ENCODE data around the gene OGFOD3. TPM values are rescaled to one million over a fixed set of nuclear protein-coding genes. Genes with fewer than 3 reads are reported as not detected.
"Not testable (repeated sequence)": the region's sequence is repeated elsewhere in the genome, so short reads cannot be mapped to it uniquely, and the experiment has no call there.

Gene OGFOD3, protein sequence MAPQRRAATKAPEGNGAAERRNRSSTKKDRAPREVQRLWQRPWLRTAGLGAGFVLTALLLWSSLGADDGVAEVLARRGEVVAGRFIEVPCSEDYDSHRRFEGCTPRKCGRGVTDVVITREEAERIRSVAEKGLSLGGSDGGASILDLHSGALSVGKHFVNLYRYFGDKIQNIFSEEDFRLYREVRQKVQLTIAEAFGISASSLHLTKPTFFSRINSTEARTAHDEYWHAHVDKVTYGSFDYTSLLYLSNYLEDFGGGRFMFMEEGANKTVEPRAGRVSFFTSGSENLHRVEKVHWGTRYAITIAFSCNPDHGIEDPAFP
- 10.0 TPM for total RNA-seq
- polyA plus RNA-seq, result 31.5 TPM

DNA sequence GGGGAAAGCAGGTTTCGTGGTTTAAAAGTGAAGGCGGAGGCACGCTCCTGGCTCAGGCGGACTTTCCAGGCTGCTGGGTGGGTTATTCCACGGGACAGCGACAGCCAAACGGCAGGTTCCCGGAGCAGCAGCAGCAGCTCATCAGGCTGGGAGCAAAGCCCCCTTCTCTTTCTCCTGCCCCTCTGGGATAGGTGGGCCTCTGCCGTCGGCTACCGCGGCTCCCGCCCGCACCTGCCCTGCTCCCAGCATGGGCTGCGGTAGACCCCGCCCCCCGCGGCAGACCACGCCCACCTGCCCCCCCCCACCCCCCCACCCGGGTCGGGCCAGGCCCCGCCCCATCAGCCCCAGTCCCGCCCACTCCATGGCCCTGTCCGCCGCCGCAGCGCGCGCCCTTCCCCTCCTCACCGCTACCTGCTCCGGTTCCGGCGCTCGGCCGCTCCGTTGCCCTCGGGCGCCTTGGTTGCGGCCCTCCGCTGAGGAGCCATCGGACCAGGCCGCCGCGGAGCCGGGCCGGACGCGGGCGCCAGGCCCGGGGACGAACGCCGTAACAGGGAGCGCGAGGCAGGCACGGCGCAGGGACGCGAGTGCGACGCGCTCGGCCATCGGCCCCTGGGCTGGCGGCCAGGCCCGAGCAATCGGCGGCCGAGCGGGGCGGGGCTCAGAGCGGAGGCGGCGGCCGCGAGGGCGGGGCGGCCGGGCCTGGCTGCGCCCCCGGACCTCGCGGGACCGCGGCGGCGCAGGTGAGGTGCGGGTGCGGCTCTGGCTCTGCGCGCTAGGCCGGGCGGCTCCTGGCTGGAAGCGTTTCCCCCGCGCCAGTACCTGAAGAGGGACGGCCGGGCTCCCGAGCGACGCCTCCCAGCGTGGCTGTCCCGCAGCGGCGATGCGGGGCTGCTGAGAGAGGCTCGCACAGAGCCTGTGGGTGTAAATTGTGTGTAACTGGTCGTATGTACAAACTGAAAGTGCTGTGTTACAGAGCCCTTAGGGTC, at the start of gene OGFOD3, which contains the start of gene HEXD:
TSS of gene OGFOD3 (minus strand) at position 586 of the 986 bp plus-strand sequence. CDS start at position 485, 101 bp downstream.
TSS of gene HEXD (plus strand) at position 347 of the 986 bp plus-strand sequence. CDS start 1,453 bp downstream, outside the sequence.
- no peaks in the 10 kb centered on the region for H3K4me1 ChIP-seq (ENCODE audit: insufficient read depth)
- WGBS, result under 1% methylated on average over 107 of the region's 108 CpGs
- no peak for DNase-seq (ENCODE audit: extremely low spot score)
- H3K27ac ChIP-seq (ENCODE audit: low read depth), result peak within 1 kb of the TSS; percentile 97
- no peaks in the 10 kb centered on the region for H3K36me3 ChIP-seq (ENCODE audit: insufficient read depth)
- H3K4me3 ChIP-seq (ENCODE audit: low read depth, low read length), result peak within 1 kb of the TSS; percentile 76

- H3K4me3 ChIP-seq (ENCODE audit: low read depth, low read length), result no peak overlapping the region
- WGBS, result 89% methylated on average over 7 of the region's 7 CpGs
- H3K4me1 ChIP-seq (ENCODE audit: insufficient read depth), result no peaks in the 10 kb centered on the region
- H3K36me3 ChIP-seq (ENCODE audit: insufficient read depth), result peaks cover 5% of the 10 kb centered on the region
- DNase-seq (ENCODE audit: extremely low spot score), result no peak
- H3K27ac ChIP-seq (ENCODE audit: low read depth), result no peak overlapping the region
Observed at GRCh38 chr17:82465023-82465603, 46.7 kb upstream of the OGFOD3 start.

DNA sequence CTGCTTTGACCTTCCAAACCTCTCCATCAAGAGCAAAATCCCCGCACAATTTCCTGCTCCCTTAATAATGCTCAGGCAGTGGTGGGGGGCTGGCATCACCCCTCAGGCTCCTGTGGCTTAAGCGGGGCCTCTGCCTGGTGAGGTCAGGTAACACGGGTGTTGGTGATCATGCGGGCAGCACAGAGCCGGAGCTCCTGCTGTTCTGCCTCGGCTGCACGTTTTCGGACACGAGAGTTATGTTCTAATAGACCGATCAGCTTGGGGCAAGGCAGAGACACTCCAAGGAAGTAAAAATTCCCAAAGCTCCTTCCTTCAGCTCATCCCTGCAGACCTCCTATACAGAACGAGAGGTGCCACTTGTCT, 46.2 kb upstream of the OGFOD3 start:
- WGBS, result 91% methylated on average over 11 of the region's 11 CpGs
- Histone ChIP-seq H3K4me1 (ENCODE audit: insufficient read depth) (no peaks in the 10 kb centered on the region), H3K4me3 (ENCODE audit: low read depth, low read length) (no peak overlapping the region), H3K27ac (ENCODE audit: low read depth) (no peak overlapping the region), H3K36me3 (ENCODE audit: insufficient read depth) (peaks cover 2% of the 10 kb centered on the region)
- no peak for DNase-seq (ENCODE audit: extremely low spot score)

DNA sequence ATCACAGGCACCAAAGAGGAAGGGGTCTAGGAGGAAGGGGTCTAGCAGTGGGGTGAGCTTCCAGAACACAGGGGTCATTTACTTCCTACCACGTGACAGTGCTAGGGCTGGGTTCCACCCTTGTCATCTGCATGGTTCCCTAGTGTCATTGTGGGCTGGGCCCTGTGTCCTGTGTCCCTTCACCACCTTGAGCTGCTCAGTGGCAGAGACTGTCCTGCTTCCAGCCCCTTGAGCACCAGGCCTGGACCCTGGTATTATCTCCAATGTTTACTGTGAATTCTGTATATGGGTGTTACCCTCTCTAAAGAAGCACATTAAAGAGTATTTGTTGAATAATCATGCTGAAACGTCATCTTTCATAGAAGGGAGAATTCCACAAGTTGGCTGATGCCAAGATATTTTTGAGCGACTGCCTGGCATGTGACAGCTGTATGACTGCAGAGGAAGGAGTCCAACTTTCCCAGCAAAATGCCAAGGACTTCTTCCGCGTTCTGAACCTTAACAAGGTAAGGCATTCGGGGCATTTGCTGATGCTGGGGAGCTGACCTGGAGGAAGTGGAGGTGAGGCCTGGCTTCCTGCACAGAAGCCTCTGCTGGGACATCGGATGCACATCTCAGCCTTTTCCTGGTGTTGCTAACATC, 45.7 kb upstream of the OGFOD3 start:
- peaks cover 2% of the 10 kb centered on the region for H3K36me3 ChIP-seq (ENCODE audit: insufficient read depth)
- 75% methylated on average over 7 of the region's 7 CpGs for WGBS
- no peak for DNase-seq (ENCODE audit: extremely low spot score)

GRCh38 chr17:82463391-82463790, 45.0 kb upstream of the OGFOD3 start:
- DNase-seq (ENCODE audit: extremely low spot score), result no peak
- H3K36me3 ChIP-seq (ENCODE audit: insufficient read depth), result no peaks in the 10 kb centered on the region
- H3K27ac ChIP-seq (ENCODE audit: low read depth), result no peak overlapping the region
- H3K4me1 ChIP-seq (ENCODE audit: insufficient read depth), result no peaks in the 10 kb centered on the region
- 77% methylated on average over 6 of the region's 6 CpGs for WGBS
- H3K4me3 ChIP-seq (ENCODE audit: low read depth, low read length), result no peak overlapping the region

More for the DNA sequence above, 45.7 kb upstream of the OGFOD3 start:
- Histone ChIP-seq H3K4me1 (ENCODE audit: insufficient read depth) (no peaks in the 10 kb centered on the region), H3K27ac (ENCODE audit: low read depth) (no peak overlapping the region), H3K4me3 (ENCODE audit: low read depth, low read length) (no peak overlapping the region)

- Histone ChIP-seq H3K27ac (ENCODE audit: low read depth) (no peak overlapping the region), H3K4me1 (ENCODE audit: insufficient read depth) (peaks cover 2% of the 10 kb centered on the region), H3K4me3 (ENCODE audit: low read depth, low read length) (no peak overlapping the region), H3K36me3 (ENCODE audit: insufficient read depth) (no peaks in the 10 kb centered on the region)
- WGBS, result 72% methylated on average over 10 of the region's 10 CpGs
- DNase-seq (ENCODE audit: extremely low spot score), result no peak
Observed at GRCh38 chr17:82461827-82462524, 43.6 kb upstream of the OGFOD3 start.

DNA sequence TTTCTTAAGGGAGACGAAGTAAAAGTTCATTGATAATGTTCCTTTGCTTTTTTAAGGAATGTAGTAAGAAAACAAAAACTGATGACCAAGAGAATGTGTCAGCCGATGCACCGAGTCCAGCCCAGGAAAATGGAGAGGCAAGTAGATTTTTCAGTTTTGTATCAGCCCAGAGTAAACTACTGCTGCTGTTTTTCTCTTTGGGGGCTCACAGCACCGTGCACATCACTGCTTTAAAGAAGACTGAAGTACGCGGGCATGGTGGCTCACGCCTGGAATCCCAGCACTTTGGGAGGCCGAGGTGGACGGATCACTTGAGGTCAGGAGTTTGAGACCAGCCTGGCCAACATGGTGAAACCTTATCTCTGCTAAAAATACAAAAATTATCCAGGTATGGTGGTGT, 41.5 kb upstream of the OGFOD3 start:
- not testable (repeated sequence) for H3K36me3 ChIP-seq (ENCODE audit: insufficient read depth); H3K4me3 ChIP-seq (ENCODE audit: low read depth, low read length); DNase-seq (ENCODE audit: extremely low spot score); H3K4me1 ChIP-seq (ENCODE audit: insufficient read depth); H3K27ac ChIP-seq (ENCODE audit: low read depth)
- 93% methylated on average over 9 of the region's 9 CpGs for WGBS

DNA sequence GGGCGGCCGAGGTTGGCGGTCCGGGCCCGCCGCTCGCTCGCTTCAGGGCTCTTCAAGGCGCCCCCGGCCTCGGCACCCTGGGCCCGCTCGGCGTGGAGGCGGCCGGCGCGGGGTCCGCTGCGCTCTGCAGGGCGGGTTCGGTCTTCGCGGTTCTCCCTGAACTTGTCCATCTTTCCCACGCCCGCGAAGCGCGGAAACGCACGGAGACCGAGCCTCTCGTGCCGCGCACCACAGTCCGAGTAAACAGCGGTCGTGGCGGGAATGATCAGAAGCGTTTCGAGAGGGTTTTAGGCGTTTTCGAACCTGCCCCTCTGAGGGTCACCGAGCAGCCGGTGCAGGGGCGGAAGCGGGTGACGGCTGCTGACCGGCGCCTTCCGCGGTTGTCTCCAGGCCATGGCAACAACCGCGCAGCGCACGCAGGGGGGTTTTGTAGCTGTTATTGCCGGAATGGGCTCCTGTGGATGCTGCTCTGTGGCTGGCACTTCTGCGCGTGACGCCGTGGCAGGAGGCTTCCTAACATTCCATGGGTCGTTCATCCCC, 40.6 kb upstream of the OGFOD3 start:
- no peak for DNase-seq (ENCODE audit: extremely low spot score)
- under 1% methylated on average over 62 of the region's 62 CpGs for WGBS
- H3K27ac ChIP-seq (ENCODE audit: low read depth), result peak overlapping the region; percentile 69
- peaks cover 2% of the 10 kb centered on the region for H3K4me1 ChIP-seq (ENCODE audit: insufficient read depth)
- no peaks in the 10 kb centered on the region for H3K36me3 ChIP-seq (ENCODE audit: insufficient read depth)
- H3K4me3 ChIP-seq (ENCODE audit: low read depth, low read length), result peak overlapping the region; percentile 86

GRCh38 chr17:82458179-82458884, 39.9 kb upstream of the OGFOD3 start, which contains the start of gene NARF:
Gene NARF (plus strand): TSS chr17:82458741. CDS start chr17:82458804, 63 bp downstream.
- peaks cover 2% of the 10 kb centered on the region for H3K4me1 ChIP-seq (ENCODE audit: insufficient read depth)
- DNase-seq (ENCODE audit: extremely low spot score), result peak; percentile 97
- no peaks in the 10 kb centered on the region for H3K36me3 ChIP-seq (ENCODE audit: insufficient read depth)
- H3K4me3 ChIP-seq (ENCODE audit: low read depth, low read length), result peak within 1 kb of the TSS; percentile 86
- peak within 1 kb of the TSS; percentile 100 for H3K27ac ChIP-seq (ENCODE audit: low read depth)
- WGBS, result under 1% methylated on average over 85 of the region's 85 CpGs

GRCh38 chr17:82457929-82458178, 39.5 kb upstream of the OGFOD3 start:
- WGBS, result under 1% methylated on average over 8 of the region's 8 CpGs
- Histone ChIP-seq H3K27ac (ENCODE audit: low read depth) (peak overlapping the region; percentile 100), H3K4me1 (ENCODE audit: insufficient read depth) (peaks cover 2% of the 10 kb centered on the region), H3K36me3 (ENCODE audit: insufficient read depth) (no peaks in the 10 kb centered on the region), H3K4me3 (ENCODE audit: low read depth, low read length) (peak overlapping the region; percentile 86)
- no peak for DNase-seq (ENCODE audit: extremely low spot score)

GRCh38 chr17:82457073-82457928, 38.9 kb upstream of the OGFOD3 start:
- 37% methylated on average over 10 of the region's 10 CpGs for WGBS
- Histone ChIP-seq H3K27ac (ENCODE audit: low read depth) (peak overlapping the region; percentile 100), H3K4me1 (ENCODE audit: insufficient read depth) (peaks cover 2% of the 10 kb centered on the region), H3K36me3 (ENCODE audit: insufficient read depth) (no peaks in the 10 kb centered on the region), H3K4me3 (ENCODE audit: low read depth, low read length) (no peak overlapping the region)
- no peak for DNase-seq (ENCODE audit: extremely low spot score)

Measured in urinary bladder (tissue), 4 donors.